ENCODE data around the gene IRGC.

GRCh38 chr19:43766755-43767043, 50.8 kb downstream of the IRGC start:
- TF ChIP-seq POLR2A (IDR thresholded peaks at IDR 0.05) (no peak), CTCF (IDR thresholded peaks at IDR 0.05) (no peak)
